Measurements from ENCODE around the gene ZNF608.

Gene ZNF608

DNA sequence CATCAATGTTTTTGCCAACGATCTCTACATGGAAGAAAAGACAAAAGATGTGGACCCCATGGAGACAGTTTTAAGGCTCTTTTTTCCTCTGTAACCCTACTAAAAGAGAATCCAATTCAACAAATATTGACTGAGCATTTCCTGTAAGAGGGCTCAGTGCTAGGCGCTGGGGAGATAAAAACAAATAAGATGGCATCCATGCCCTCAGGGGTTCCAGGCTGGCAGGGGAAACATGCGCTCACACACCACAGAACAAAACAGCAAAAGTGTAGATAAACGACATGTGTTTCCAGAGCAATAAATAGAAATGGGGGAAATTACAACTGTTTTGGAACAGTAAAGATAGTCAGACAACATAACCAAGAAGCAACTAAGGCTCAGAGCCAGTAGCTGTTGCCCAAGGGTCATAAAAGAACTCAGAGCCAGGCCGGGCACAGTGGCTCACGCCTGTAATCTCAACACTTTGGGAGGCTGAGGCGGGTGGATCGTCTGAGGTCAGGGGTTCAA, 25.2 kb downstream of the ZNF608 start:
- ATAC-seq, result no peak
- no peak for TF ChIP-seq ZNF70 (CRISPR knock-in tag; IDR thresholded peaks at IDR 0.05)
- no peak for TF ChIP-seq ZNF565 (CRISPR knock-in tag; conservative IDR thresholded peaks at IDR 0.05; ENCODE audit: low read depth)

GRCh38 chr5:124720593-124720992, 25.8 kb downstream of the ZNF608 start:
- ATAC-seq, result no peak
- TF ChIP-seq, protein P1, sequence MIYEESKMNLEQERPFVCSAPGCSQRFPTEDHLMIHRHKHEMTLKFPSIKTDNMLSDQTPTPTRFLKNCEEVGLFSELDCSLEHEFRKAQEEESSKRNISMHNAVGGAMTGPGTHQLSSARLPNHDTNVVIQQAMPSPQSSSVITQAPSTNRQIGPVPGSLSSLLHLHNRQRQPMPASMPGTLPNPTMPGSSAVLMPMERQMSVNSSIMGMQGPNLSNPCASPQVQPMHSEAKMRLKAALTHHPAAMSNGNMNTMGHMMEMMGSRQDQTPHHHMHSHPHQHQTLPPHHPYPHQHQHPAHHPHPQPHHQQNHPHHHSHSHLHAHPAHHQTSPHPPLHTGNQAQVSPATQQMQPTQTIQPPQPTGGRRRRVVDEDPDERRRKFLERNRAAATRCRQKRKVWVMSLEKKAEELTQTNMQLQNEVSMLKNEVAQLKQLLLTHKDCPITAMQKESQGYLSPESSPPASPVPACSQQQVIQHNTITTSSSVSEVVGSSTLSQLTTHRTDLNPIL (CRISPR knock-in tag; IDR thresholded peaks at IDR 0.05; ENCODE audit: low read depth), result no peak
- TF ChIP-seq ZFP3 (CRISPR knock-in tag; IDR thresholded peaks at IDR 0.05) (no peak), BACH2 (CRISPR knock-in tag; IDR thresholded peaks at IDR 0.05; ENCODE audit: borderline replicate concordance) (no peak), ZFP30 (CRISPR knock-in tag; IDR thresholded peaks at IDR 0.05) (no peak), PPARA (CRISPR knock-in tag; IDR thresholded peaks at IDR 0.05; ENCODE audit: borderline replicate concordance) (no peak), ZNF565 (CRISPR knock-in tag; conservative IDR thresholded peaks at IDR 0.05; ENCODE audit: low read depth) (no peak), RARB (CRISPR knock-in tag; IDR thresholded peaks at IDR 0.05) (no peak)

DNA sequence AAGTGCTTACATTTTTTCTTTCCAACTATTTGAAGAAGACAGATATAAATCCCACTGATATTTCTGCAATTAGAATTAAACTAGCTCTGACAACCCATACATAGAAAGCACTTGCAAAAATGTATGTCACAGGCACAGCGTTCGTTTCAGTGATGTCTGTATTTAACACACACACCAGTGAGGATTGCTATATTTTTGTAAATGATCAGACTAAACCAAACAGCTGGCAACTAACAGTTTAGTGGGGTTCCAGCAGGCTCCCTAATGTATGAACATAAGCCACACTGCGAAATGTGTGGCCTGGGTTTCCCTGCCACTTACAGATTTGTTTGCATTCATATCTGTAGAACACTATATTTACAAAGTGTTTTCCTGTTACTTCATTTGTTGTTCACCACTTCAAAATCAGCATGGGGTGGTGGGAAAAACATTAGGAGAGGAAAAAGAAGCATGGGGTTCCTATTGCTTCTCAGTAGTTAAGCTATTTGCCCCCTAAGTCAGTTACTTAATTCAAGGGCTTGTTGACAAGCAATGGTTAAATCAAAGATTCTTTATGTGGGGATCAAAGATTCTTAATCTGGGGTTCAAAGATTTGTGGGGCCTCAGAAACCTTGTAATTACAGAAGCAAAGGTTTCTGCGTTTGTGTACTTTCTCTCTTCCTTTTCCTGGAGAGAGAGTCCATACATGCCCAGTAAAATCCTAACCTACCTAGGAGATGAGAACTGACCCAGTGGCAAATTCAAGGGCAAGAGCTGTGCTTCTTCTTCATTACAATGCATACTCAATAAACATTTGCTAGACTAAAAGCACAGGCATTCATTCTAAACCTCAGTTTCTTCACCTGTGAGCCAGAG, 27.1 kb downstream of the ZNF608 start:
- TF ChIP-seq, protein P2, sequence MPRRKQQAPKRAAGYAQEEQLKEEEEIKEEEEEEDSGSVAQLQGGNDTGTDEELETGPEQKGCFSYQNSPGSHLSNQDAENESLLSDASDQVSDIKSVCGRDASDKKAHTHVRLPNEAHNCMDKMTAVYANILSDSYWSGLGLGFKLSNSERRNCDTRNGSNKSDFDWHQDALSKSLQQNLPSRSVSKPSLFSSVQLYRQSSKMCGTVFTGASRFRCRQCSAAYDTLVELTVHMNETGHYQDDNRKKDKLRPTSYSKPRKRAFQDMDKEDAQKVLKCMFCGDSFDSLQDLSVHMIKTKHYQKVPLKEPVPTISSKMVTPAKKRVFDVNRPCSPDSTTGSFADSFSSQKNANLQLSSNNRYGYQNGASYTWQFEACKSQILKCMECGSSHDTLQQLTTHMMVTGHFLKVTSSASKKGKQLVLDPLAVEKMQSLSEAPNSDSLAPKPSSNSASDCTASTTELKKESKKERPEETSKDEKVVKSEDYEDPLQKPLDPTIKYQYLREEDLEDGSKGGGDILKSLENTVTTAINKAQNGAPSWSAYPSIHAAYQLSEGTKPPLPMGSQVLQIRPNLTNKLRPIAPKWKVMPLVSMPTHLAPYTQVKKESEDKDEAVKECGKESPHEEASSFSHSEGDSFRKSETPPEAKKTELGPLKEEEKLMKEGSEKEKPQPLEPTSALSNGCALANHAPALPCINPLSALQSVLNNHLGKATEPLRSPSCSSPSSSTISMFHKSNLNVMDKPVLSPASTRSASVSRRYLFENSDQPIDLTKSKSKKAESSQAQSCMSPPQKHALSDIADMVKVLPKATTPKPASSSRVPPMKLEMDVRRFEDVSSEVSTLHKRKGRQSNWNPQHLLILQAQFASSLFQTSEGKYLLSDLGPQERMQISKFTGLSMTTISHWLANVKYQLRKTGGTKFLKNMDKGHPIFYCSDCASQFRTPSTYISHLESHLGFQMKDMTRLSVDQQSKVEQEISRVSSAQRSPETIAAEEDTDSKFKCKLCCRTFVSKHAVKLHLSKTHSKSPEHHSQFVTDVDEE (CRISPR knock-in tag; IDR thresholded peaks at IDR 0.05), result no peak
- TF ChIP-seq, protein P1 (CRISPR knock-in tag; IDR thresholded peaks at IDR 0.05; ENCODE audit: low read depth), result no peak
- TF ChIP-seq ZNF8 (CRISPR knock-in tag; IDR thresholded peaks at IDR 0.05), result no peak
- TF ChIP-seq ESRRG (CRISPR knock-in tag; IDR thresholded peaks at IDR 0.05), result no peak
- no peak for TF ChIP-seq ISL1 (CRISPR knock-in tag; IDR thresholded peaks at IDR 0.05)
- TF ChIP-seq BACH2 (CRISPR knock-in tag; IDR thresholded peaks at IDR 0.05; ENCODE audit: borderline replicate concordance), result no peak
- TF ChIP-seq GLIS3 (CRISPR knock-in tag; IDR thresholded peaks at IDR 0.05), result no peak
- no peak for TF ChIP-seq ZFP30 (CRISPR knock-in tag; IDR thresholded peaks at IDR 0.05)
- no peak for TF ChIP-seq TOX (CRISPR knock-in tag; IDR thresholded peaks at IDR 0.05; ENCODE audit: borderline replicate concordance)
- no peak for TF ChIP-seq ARNTL (CRISPR knock-in tag; IDR thresholded peaks at IDR 0.05; ENCODE audit: borderline replicate concordance, low read depth)
- TF ChIP-seq CSDC2 (CRISPR knock-in tag; IDR thresholded peaks at IDR 0.05), result no peak
- no peak for TF ChIP-seq ZFP3 (CRISPR knock-in tag; IDR thresholded peaks at IDR 0.05)
- TF ChIP-seq CSRNP3 (CRISPR knock-in tag; IDR thresholded peaks at IDR 0.05), result no peak
- TF ChIP-seq RARB (CRISPR knock-in tag; IDR thresholded peaks at IDR 0.05), result no peak
- TF ChIP-seq ZNF565 (CRISPR knock-in tag; conservative IDR thresholded peaks at IDR 0.05; ENCODE audit: low read depth), result no peak
- no peak for TF ChIP-seq ZC3H10 (CRISPR knock-in tag; IDR thresholded peaks at IDR 0.05)
- no peak for TF ChIP-seq OSR1 (CRISPR knock-in tag; IDR thresholded peaks at IDR 0.05)
- no peak for TF ChIP-seq PPARA (CRISPR knock-in tag; IDR thresholded peaks at IDR 0.05; ENCODE audit: borderline replicate concordance)
- TF ChIP-seq ZNF70 (CRISPR knock-in tag; IDR thresholded peaks at IDR 0.05), result no peak
- ATAC-seq, result no peak

GRCh38 chr5:124718380-124718789, 28.1 kb downstream of the ZNF608 start:
- peak; percentile 20; the same call in 1 of the 3 replicates for ATAC-seq
- peak; percentile 35; the same call in 1 of the 2 replicates for TF ChIP-seq TCF4 (CRISPR knock-in tag; IDR thresholded peaks at IDR 0.05; ENCODE audit: borderline replicate concordance)
- TF ChIP-seq PATZ1 (CRISPR knock-in tag; IDR thresholded peaks at IDR 0.05; ENCODE audit: borderline replicate concordance), result no peak
- TF ChIP-seq, protein P2 (CRISPR knock-in tag; IDR thresholded peaks at IDR 0.05), result peak; percentile 77; the same call in 1 of the 2 replicates
- no peak for TF ChIP-seq OSR1 (CRISPR knock-in tag; IDR thresholded peaks at IDR 0.05)

Measured in SK-N-SH treated with all-trans-retinoic acid at 6 μM for 48 hours (cell line).